ENCODE data around the gene HSD3B7.

Gene HSD3B7

GRCh38 chr16:31029272-31029671, 44.3 kb downstream of the HSD3B7 start:
- H3K9ac ChIP-seq (ENCODE audit: low read depth, low read length): no peak overlapping the region
- H3K9me3 ChIP-seq (ENCODE audit: control insufficient read depth, insufficient read depth, low read length): no peaks in the 10 kb centered on the region
- H3K4me1 ChIP-seq (ENCODE audit: insufficient read depth, low read length): 0 out of 2 replicates have a peak, but pooled peaks cover 5% of the 10 kb centered on the region
- no peaks in the 10 kb centered on the region for H3K36me3 ChIP-seq (ENCODE audit: insufficient read depth, low read length)

GRCh38 chr16:31031276-31031675, 46.3 kb downstream of the HSD3B7 start:
- Histone ChIP-seq H3K36me3 (ENCODE audit: insufficient read depth, low read length) (no peaks in the 10 kb centered on the region), H3K4me1 (ENCODE audit: insufficient read depth, low read length) (no peaks in the 10 kb centered on the region), H3K9me3 (ENCODE audit: control insufficient read depth, insufficient read depth, low read length) (no peaks in the 10 kb centered on the region), H3K9ac (ENCODE audit: low read depth, low read length) (no peak overlapping the region)

GRCh38 chr16:31032736-31033708, 48.0 kb downstream of the HSD3B7 start, which contains the start of gene STX4:
Gene STX4, plus strand, starts transcription at chr16:31033558. Its CDS starts 248 bp downstream, at chr16:31033806.
- H3K9ac ChIP-seq (ENCODE audit: low read depth, low read length): peak within 1 kb of the TSS; percentile 79
- H3K9me3 ChIP-seq (ENCODE audit: control insufficient read depth, insufficient read depth, low read length): no peaks in the 10 kb centered on the region
- no peaks in the 10 kb centered on the region for H3K36me3 ChIP-seq (ENCODE audit: insufficient read depth, low read length)
- H3K4me1 ChIP-seq (ENCODE audit: insufficient read depth, low read length): no peaks in the 10 kb centered on the region

- Histone ChIP-seq H3K9ac (ENCODE audit: low read depth, low read length) (peak overlapping the region; percentile 79), H3K4me1 (ENCODE audit: insufficient read depth, low read length) (no peaks in the 10 kb centered on the region), H3K36me3 (ENCODE audit: insufficient read depth, low read length) (no peaks in the 10 kb centered on the region), H3K9me3 (ENCODE audit: control insufficient read depth, insufficient read depth, low read length) (no peaks in the 10 kb centered on the region)
These were observed 48.9 kb downstream of the HSD3B7 start for GRCh38 chr16:31033709-31034492.

GRCh38 chr16:31036691-31037090, 51.7 kb downstream of the HSD3B7 start:
- H3K9ac ChIP-seq (ENCODE audit: low read depth, low read length): no peak overlapping the region
- peaks cover 2% of the 10 kb centered on the region; the same call in 1 of the 2 replicates for H3K36me3 ChIP-seq (ENCODE audit: insufficient read depth, low read length)
- H3K4me1 ChIP-seq (ENCODE audit: insufficient read depth, low read length): no peaks in the 10 kb centered on the region
- H3K9me3 ChIP-seq (ENCODE audit: control insufficient read depth, insufficient read depth, low read length): no peaks in the 10 kb centered on the region
